ENCODE data around the gene IGSF6.
A peak's percentile ranks its signal among the peaks of the same experiment; 100 is the strongest.
"Not testable (repeated sequence)": the region's sequence is repeated elsewhere in the genome, so short reads cannot be mapped to it uniquely, and the experiment has no call there.

Gene IGSF6

GRCh38 chr16:21628121-21628726, 24.2 kb downstream of the IGSF6 start:
- DNase-seq: no peak

- DNase-seq: no peak
Observed at GRCh38 chr16:21626659-21627277, 25.6 kb downstream of the IGSF6 start.

- DNase-seq: no peak
Observed at GRCh38 chr16:21625026-21625425, 27.4 kb downstream of the IGSF6 start.

- DNase-seq: no peak
Observed at GRCh38 chr16:21622545-21622944, 29.9 kb downstream of the IGSF6 start.

- DNase-seq: no peak
Observed at GRCh38 chr16:21620592-21620991, 31.8 kb downstream of the IGSF6 start.

GRCh38 chr16:21619765-21620425, 32.5 kb downstream of the IGSF6 start:
- DNase-seq: no peak

GRCh38 chr16:21618281-21618680, 34.1 kb downstream of the IGSF6 start:
- no peak for DNase-seq

GRCh38 chr16:21617607-21618006, 34.8 kb downstream of the IGSF6 start:
- DNase-seq: no peak

- no peak for DNase-seq
Observed at GRCh38 chr16:21614896-21615295, 37.5 kb downstream of the IGSF6 start.

GRCh38 chr16:21613781-21614180, 38.6 kb downstream of the IGSF6 start:
- DNase-seq: no peak

GRCh38 chr16:21613361-21613760, 39.0 kb downstream of the IGSF6 start:
- DNase-seq: no peak

- DNase-seq: no peak
Observed at GRCh38 chr16:21611556-21612384, 40.6 kb downstream of the IGSF6 start.

GRCh38 chr16:21611198-21611555, 41.2 kb downstream of the IGSF6 start:
- no peak for DNase-seq

GRCh38 chr16:21610766-21611165, 41.6 kb downstream of the IGSF6 start:
- DNase-seq: no peak

GRCh38 chr16:21610006-21610544, 42.3 kb downstream of the IGSF6 start:
- DNase-seq: no peak

GRCh38 chr16:21608639-21609328, 43.6 kb downstream of the IGSF6 start:
- DNase-seq: no peak

- not testable (repeated sequence) for DNase-seq
Observed at GRCh38 chr16:21605848-21606247, 46.6 kb downstream of the IGSF6 start.

- DNase-seq: no peak
Observed at GRCh38 chr16:21603928-21604327, 48.5 kb downstream of the IGSF6 start.

GRCh38 chr16:21602785-21603184, 49.6 kb downstream of the IGSF6 start:
- no peak for DNase-seq

- peak in 1 of 2 experiments; percentile 63 for DNase-seq
Observed at GRCh38 chr16:21600031-21600773, 52.2 kb downstream of the IGSF6 start.

GRCh38 chr16:21599122-21600030, 53.0 kb downstream of the IGSF6 start, which contains the start of gene METTL9:
METTL9 (plus strand) TSS chr16:21599577; CDS start chr16:21599734, 157 bp downstream.
- DNase-seq: peak; percentile 96 to 97
